ENCODE measurements around the gene PIGW. TPM values are rescaled to one million over a fixed set of nuclear protein-coding genes. Genes with fewer than 3 reads are reported as not detected.
"Not testable (repeated sequence)": the region's sequence is repeated elsewhere in the genome, so short reads cannot be mapped to it uniquely, and the experiment has no call there.

The PIGW gene
- total RNA-seq, 1 experiment from 2014 or later = 8.0 TPM

DNA sequence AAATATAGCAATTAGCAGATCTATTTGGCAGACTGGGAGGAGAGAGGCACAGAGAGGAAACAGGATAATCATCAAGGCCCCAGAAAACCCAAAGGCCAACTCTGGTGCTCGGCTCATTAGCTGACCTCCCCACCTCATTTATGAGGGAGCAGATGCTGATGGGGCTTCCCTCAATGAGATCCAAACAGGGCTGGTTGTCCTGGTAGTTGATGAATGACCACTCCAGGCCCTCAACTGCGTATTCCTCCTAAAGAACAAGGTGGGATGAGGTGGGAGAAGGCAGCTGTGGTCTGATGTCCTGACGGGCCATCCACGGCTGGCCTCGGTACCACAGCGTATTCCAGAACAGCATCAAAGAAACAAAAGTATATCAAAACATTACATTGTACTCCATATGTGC lies 27.5 kb upstream of the PIGW start:
- no peaks in the 10 kb centered on the region for H3F3A ChIP-seq (ENCODE audit: insufficient read depth, low read depth)
- no peak for DNase-seq
- no peaks in the 10 kb centered on the region for H3K4me1 ChIP-seq (replicated peaks; ENCODE audit: insufficient read depth)
- no peaks in the 10 kb centered on the region for H4K20me1 ChIP-seq (ENCODE audit: insufficient read depth)
- H3K36me3 ChIP-seq (ENCODE audit: low read depth) = peaks cover 5% of the 10 kb centered on the region; the same call in 1 of the 2 replicates
- CTCF ChIA-PET = no interaction called here
- H3K9me3 ChIP-seq (ENCODE audit: insufficient read depth, low read depth) = no peaks in the 10 kb centered on the region
- no peak overlapping the region for H3K4me2 ChIP-seq
- POLR2A ChIA-PET (ENCODE audit: unreplicated experiment) = interaction anchor here (0.5 kb wide), 1 partner anchor 866 kb away, joined by 3 read pairs; no protein-coding TSS in a partner anchor
- no peak overlapping the region for H3K27ac ChIP-seq
- TF ChIP-seq CTCF (conservative IDR thresholded peaks at IDR 0.05) (no peak), EZH2 (IDR thresholded peaks at IDR 0.05; ENCODE audit: low read depth) (no peak)
- intact Hi-C loops (cut with micrococcal nuclease; ENCODE audit: unreplicated experiment) = no loop called here
- no peaks in the 10 kb centered on the region for H3K79me2 ChIP-seq (ENCODE audit: low read depth)
- H3K4me3 ChIP-seq = no peak overlapping the region
- H3K27me3 ChIP-seq (ENCODE audit: insufficient read depth, low read depth) = no peaks in the 10 kb centered on the region
- no TSS peak for BruUV-seq (replicated peaks)
- H3K9me2 ChIP-seq (ENCODE audit: insufficient read depth) = no peaks in the 10 kb centered on the region
- H2AFZ ChIP-seq = no peak overlapping the region

DNA sequence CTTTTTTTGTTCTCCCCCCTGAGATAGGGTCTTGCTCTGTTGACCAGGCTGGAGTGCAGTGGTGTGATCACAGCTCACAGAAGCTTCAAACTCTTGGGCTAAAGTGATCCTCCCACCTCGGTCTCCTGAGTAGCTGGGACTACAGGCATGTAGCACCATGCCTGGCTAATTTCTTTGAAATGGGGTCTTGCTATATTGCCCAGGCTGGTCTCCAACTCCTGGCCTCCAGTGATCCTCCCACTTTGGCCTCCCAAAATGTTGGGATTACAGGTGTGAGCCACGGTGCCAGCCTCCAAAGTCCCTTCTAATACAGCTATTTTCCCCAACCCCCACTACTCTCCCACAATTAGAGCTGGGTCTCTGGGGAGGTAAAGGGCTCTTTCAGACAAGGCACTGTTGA lies 26.3 kb upstream of the PIGW start:
- H3K79me2 ChIP-seq (ENCODE audit: low read depth); H2AFZ ChIP-seq; H3K27ac ChIP-seq; H3K36me3 ChIP-seq (ENCODE audit: low read depth); H3K27me3 ChIP-seq (ENCODE audit: insufficient read depth, low read depth); intact Hi-C loops (cut with micrococcal nuclease; ENCODE audit: unreplicated experiment); H4K20me1 ChIP-seq (ENCODE audit: insufficient read depth); CTCF ChIA-PET; H3K4me3 ChIP-seq; BruUV-seq (replicated peaks); H3K9me3 ChIP-seq (ENCODE audit: insufficient read depth, low read depth); H3K9me2 ChIP-seq (ENCODE audit: insufficient read depth); H3F3A ChIP-seq (ENCODE audit: insufficient read depth, low read depth); H3K4me2 ChIP-seq; DNase-seq; H3K4me1 ChIP-seq (replicated peaks; ENCODE audit: insufficient read depth); POLR2A ChIA-PET (ENCODE audit: unreplicated experiment): not testable (repeated sequence)

GRCh38 chr17:36509272-36509985 lies 25.4 kb upstream of the PIGW start:
- intact Hi-C loops (cut with micrococcal nuclease; ENCODE audit: unreplicated experiment) = no loop called here
- ChIA-PET CTCF (no interaction called here), POLR2A (ENCODE audit: unreplicated experiment) (no interaction called here)
- BruUV-seq (replicated peaks) = no TSS peak
- Histone ChIP-seq H2AFZ (no peak overlapping the region), H3K27me3 (ENCODE audit: insufficient read depth, low read depth) (no peaks in the 10 kb centered on the region), H3K36me3 (ENCODE audit: low read depth) (peaks cover 5% of the 10 kb centered on the region; the same call in 1 of the 2 replicates), H3K4me3 (no peak overlapping the region), H3K27ac (no peak overlapping the region), H4K20me1 (ENCODE audit: insufficient read depth) (no peaks in the 10 kb centered on the region), H3K79me2 (ENCODE audit: low read depth) (no peaks in the 10 kb centered on the region), H3K9me3 (ENCODE audit: insufficient read depth, low read depth) (no peaks in the 10 kb centered on the region), H3K4me2 (no peak overlapping the region), H3F3A (ENCODE audit: insufficient read depth, low read depth) (no peaks in the 10 kb centered on the region), H3K9me2 (ENCODE audit: insufficient read depth) (no peaks in the 10 kb centered on the region), H3K4me1 (replicated peaks; ENCODE audit: insufficient read depth) (no peaks in the 10 kb centered on the region)
- TF ChIP-seq CTCF (conservative IDR thresholded peaks at IDR 0.05) (no peak), EZH2 (IDR thresholded peaks at IDR 0.05; ENCODE audit: low read depth) (no peak)
- DNase-seq = no peak

- Histone ChIP-seq H3K4me3 (no peak overlapping the region), H2AFZ (no peak overlapping the region), H3F3A (ENCODE audit: insufficient read depth, low read depth) (no peaks in the 10 kb centered on the region), H3K4me1 (replicated peaks; ENCODE audit: insufficient read depth) (no peaks in the 10 kb centered on the region), H3K4me2 (no peak overlapping the region), H3K27ac (no peak overlapping the region), H3K9me3 (ENCODE audit: insufficient read depth, low read depth) (no peaks in the 10 kb centered on the region), H3K36me3 (ENCODE audit: low read depth) (0 out of 2 replicates have a peak, but pooled peaks cover 5% of the 10 kb centered on the region), H3K79me2 (ENCODE audit: low read depth) (no peaks in the 10 kb centered on the region), H4K20me1 (ENCODE audit: insufficient read depth) (no peaks in the 10 kb centered on the region), H3K27me3 (ENCODE audit: insufficient read depth, low read depth) (no peaks in the 10 kb centered on the region), H3K9me2 (ENCODE audit: insufficient read depth) (no peaks in the 10 kb centered on the region)
- POLR2A ChIA-PET (ENCODE audit: unreplicated experiment) = no interaction called here
- CTCF ChIA-PET = interaction anchor here (0.5 kb wide), 1 partner anchor 26 kb away, joined by 3 read pairs; no protein-coding TSS in a partner anchor
- no peak for TF ChIP-seq CTCF (conservative IDR thresholded peaks at IDR 0.05)
- no peak for TF ChIP-seq EZH2 (IDR thresholded peaks at IDR 0.05; ENCODE audit: low read depth)
- no peak for DNase-seq
- intact Hi-C loops (cut with micrococcal nuclease; ENCODE audit: unreplicated experiment) = no loop called here
- no TSS peak for BruUV-seq (replicated peaks)
Observed at GRCh38 chr17:36510636-36511035, 24.2 kb upstream of the PIGW start.
